GM12873 (cell line): Measurements from ENCODE around the gene TOR1A.

Experiments used
- CTCF ChIP-seq: IDR thresholded peaks from 2 replicates; pipeline ENCODE4 v1.5.1; 2012; ENCODE audit warnings: low read depth, mild to moderate bottlenecking, moderate library complexity, low read length, control low read depth; ENCODE audit not compliant: insufficient read depth; ENCODE audit errors: missing control alignments

The TOR1A gene

GRCh38 chr9:129866394-129867135 is 42.6 kb upstream of the TOR1A start:
- no peak for TF ChIP-seq CTCF

- no peak for TF ChIP-seq CTCF
Measured at GRCh38 chr9:129865668-129866320, 41.9 kb upstream of the TOR1A start.

- no peak for TF ChIP-seq CTCF
Measured at GRCh38 chr9:129864991-129865647, 41.2 kb upstream of the TOR1A start.

- TF ChIP-seq CTCF: no peak
Measured at GRCh38 chr9:129863059-129863690, 39.2 kb upstream of the TOR1A start.

GRCh38 chr9:129861447-129861827 is 37.5 kb upstream of the TOR1A start:
- no peak for TF ChIP-seq CTCF

GRCh38 chr9:129860653-129861446 is 36.9 kb upstream of the TOR1A start:
- TF ChIP-seq CTCF: no peak
